H1 (cell line): ENCODE data around the gene PRKN. TPM values are rescaled to one million over a fixed set of nuclear protein-coding genes. Genes with fewer than 3 reads are reported as not detected.

ENCODE experiments used
- CBX5 ChIP-seq: fragments of 300-800, 300-1000 bp; sonication (generic); IDR thresholded peaks from 2 replicates; pipeline ENCODE4 v1.7.1; 2016; ENCODE audit warnings: antibody characterized with exemption, low read length, low read depth
- SUZ12 ChIP-seq: fragments of 200-600 bp; sonication (generic); IDR thresholded peaks from 2 replicates; pipeline ENCODE4 v1.6.1; 2012; ENCODE audit warnings: mild to moderate bottlenecking, inconsistent platforms, low read length, moderate library complexity, mixed read lengths
- polyA plus RNA-seq, 7 experiments: library from polyadenylated mRNA; depleted of rRNA in 3 of 7; stranded (reverse) in 5 of 7; unstranded in 2 of 7; fragments of >200 nt in 5 of 7; fragments of 200-250 nt in 2 of 7; gene quantifications; 1 replicate in 5 of 7; 2 replicates in 1 of 7; 4 replicates in 1 of 7; pipeline versions ENCODE4 v1.2.1 to v1.2.3, GENCODE V29; 2011 to 2013; ENCODE audit warnings: missing spikeins in 2 of 7, mixed read lengths in 2 of 7
- total RNA-seq: library from RNA; stranded (reverse); fragmentation: NEBNext Ultra II Directional; extraction: Animal tissue kit (Norgen Biotek cat#: 25700); gene quantifications from 2 replicates; pipeline ENCODE4 v1.2.1, GENCODE V29; 2021

PRKN gene
- total and polyA plus RNA-seq, 2 of the 8 experiments (the other 6 are each of a cell fraction or from before 2014, with no cell fraction given), result 0.13 to 0.29 TPM

DNA sequence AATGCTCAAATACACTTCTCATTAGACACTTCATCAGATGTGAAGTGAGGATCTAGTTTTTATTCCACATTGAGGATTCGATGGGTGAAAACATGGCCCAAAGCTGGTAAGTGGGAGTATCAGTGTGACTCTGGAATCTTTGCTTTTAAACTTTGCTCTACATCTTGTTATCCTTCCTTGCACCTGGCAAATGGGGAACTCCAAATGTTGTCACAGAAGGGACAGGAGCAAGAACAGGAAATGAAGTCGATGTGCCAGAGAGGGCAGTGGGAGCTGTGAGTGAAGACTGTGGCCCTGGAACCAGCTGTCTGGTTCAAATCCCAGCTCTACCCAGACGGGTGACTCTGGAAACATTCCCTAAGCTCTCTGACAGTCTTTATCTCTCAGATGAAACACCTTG, 1367.0 kb downstream of the PRKN start (continued):
- no peak for TF ChIP-seq CBX5
- TF ChIP-seq SUZ12, result no peak
